K562 (cell line): ENCODE results near the gene GRIK1. TPM values are rescaled to one million over a fixed set of nuclear protein-coding genes. Genes with fewer than 3 reads are reported as not detected.

ENCODE experiments used
- CHCHD3 ChIP-seq: fragments of 250-450 bp; sonication (Bioruptor Pico); IDR thresholded peaks from 2 replicates; pipeline ENCODE4 v2.1.2; 2022; ENCODE audit warnings: mild to moderate bottlenecking
- CXXC5 ChIP-seq: fragments of 250-450 bp; sonication (Bioruptor Pico); IDR thresholded peaks from 2 replicates; pipeline ENCODE4 v1.8.0; 2022; ENCODE audit warnings: inconsistent platforms, mild to moderate bottlenecking, moderate library complexity
- ESRRA ChIP-seq: fragments of 450-650 bp; IDR thresholded peaks from 2 replicates; pipeline ENCODE4 v1.6.1; 2014; ENCODE audit warnings: low read depth, mild to moderate bottlenecking, moderate library complexity, borderline replicate concordance
- ETV5 ChIP-seq: sonication (generic); formaldehyde crosslinking; IDR thresholded peaks from 2 replicates; pipeline ENCODE4 v1.4.0; 2020; ENCODE audit warnings: low read depth, mild to moderate bottlenecking, missing genetic modification reagents
- FOXM1 ChIP-seq, 2 experiments: fragments of 450-650 bp in 1 of 2; sonication (generic) in 1 of 2; formaldehyde crosslinking in 1 of 2; IDR thresholded peaks; 2 replicates each; pipeline versions ENCODE4 v1.6.1 to v1.9.0; 2017 to 2022; ENCODE audit warnings: low read depth in 2 of 2, mild to moderate bottlenecking in 2 of 2, missing genetic modification reagents in 1 of 2, moderate library complexity in 1 of 2
- IRF1 ChIP-seq: sonication (generic); formaldehyde crosslinking; IDR thresholded peaks from 2 replicates; pipeline ENCODE4 v1.8.0; 2022; ENCODE audit warnings: missing genetic modification reagents, mild to moderate bottlenecking, borderline replicate concordance
- KDM1A ChIP-seq, 2 experiments: fragments of 450-650 bp; IDR thresholded peaks; 2 replicates each; pipeline ENCODE4 v1.6.1; 2016; ENCODE audit warnings: mild to moderate bottlenecking in 2 of 2
- LCOR ChIP-seq: sonication (generic); formaldehyde crosslinking; IDR thresholded peaks from 2 replicates; pipeline ENCODE4 v1.8.0; 2022; ENCODE audit warnings: mild to moderate bottlenecking, missing genetic modification reagents
- LEF1 ChIP-seq: fragments of 450-650 bp; IDR thresholded peaks from 2 replicates; pipeline ENCODE4 v1.6.1; 2016; ENCODE audit warnings: mild to moderate bottlenecking
- MAFK ChIP-seq: IDR thresholded peaks from 2 replicates; pipeline ENCODE4 v1.6.1; 2011; ENCODE audit warnings: low read length, improper control_type of control experiment
- MCM2 ChIP-seq: fragments of 450-650 bp; IDR thresholded peaks from 2 replicates; pipeline ENCODE4 v1.6.1; 2017; ENCODE audit warnings: low read depth, mild to moderate bottlenecking
- MED1 ChIP-seq: sonication (generic); formaldehyde crosslinking; IDR thresholded peaks from 2 replicates; pipeline ENCODE4 v1.8.1; 2023; ENCODE audit warnings: missing genetic modification reagents, borderline replicate concordance
- POLR2AphosphoS5 ChIP-seq: IDR thresholded peaks from 2 replicates; pipeline ENCODE4 v1.6.1; 2011; ENCODE audit warnings: mild to moderate bottlenecking, low read depth, low read length, moderate library complexity; ENCODE audit not compliant: control insufficient read depth, insufficient read depth
- PPARD ChIP-seq: fragments of 250-450 bp; sonication (Bioruptor Pico); IDR thresholded peaks from 2 replicates; pipeline ENCODE4 v1.8.0; 2022; ENCODE audit warnings: inconsistent platforms, mild to moderate bottlenecking, moderate library complexity
- SMAD1 ChIP-seq: fragments of 150-350 bp; IDR thresholded peaks from 2 replicates; pipeline ENCODE4 v1.6.1; 2014; ENCODE audit warnings: low read length, low read depth; ENCODE audit not compliant: partially characterized antibody
- SPI1 ChIP-seq: IDR thresholded peaks from 2 replicates; pipeline ENCODE4 v1.6.1; 2011; ENCODE audit warnings: low read depth, low read length, control low read depth, borderline replicate concordance
- TBL1XR1 ChIP-seq, 2 experiments: IDR thresholded peaks; 2 replicates each; pipeline ENCODE4 v1.6.1; 2012; ENCODE audit warnings: improper control_type of control experiment in 2 of 2, low read length in 2 of 2, mild to moderate bottlenecking in 1 of 2
- UBTF ChIP-seq, 2 experiments: IDR thresholded peaks; 2 replicates each; pipeline ENCODE4 v1.6.1; 2012; ENCODE audit warnings: improper control_type of control experiment in 2 of 2, low read depth in 2 of 2, low read length in 2 of 2, borderline replicate concordance in 1 of 2
- ZNF347 ChIP-seq: fragments of 450-650 bp; formaldehyde crosslinking; IDR thresholded peaks from 2 replicates; pipeline ENCODE4 v1.4.0; 2020; ENCODE audit warnings: low read depth, mild to moderate bottlenecking, moderate library complexity
- ZNF518B ChIP-seq: fragments of 250-450 bp; sonication (Bioruptor Pico); IDR thresholded peaks from 2 replicates; pipeline ENCODE4 v1.5.0; 2021; ENCODE audit warnings: mild to moderate bottlenecking, moderate library complexity
- ZNF561 ChIP-seq: fragments of 450-650 bp; formaldehyde crosslinking; conservative IDR thresholded peaks from 2 replicates; pipeline ENCODE4 v1.4.0; 2020; ENCODE audit warnings: mild to moderate bottlenecking, moderate library complexity
- ZNF764 ChIP-seq: fragments of 250-450 bp; sonication (Bioruptor Pico); IDR thresholded peaks from 2 replicates; pipeline ENCODE4 v1.4.0; 2020; ENCODE audit warnings: low read depth, mild to moderate bottlenecking, moderate library complexity
- polyA plus RNA-seq, 8 experiments: library from polyadenylated mRNA; depleted of rRNA in 4 of 8; stranded (reverse) in 5 of 8; unstranded in 3 of 8; fragments of >200 nt; fragmentation: Nextera tagmentation in 2 of 8; fragmentation: Illumina TruSeq in 1 of 8; extraction: Ambion mirVana in 2 of 8; extraction: Trizol in 1 of 8; gene quantifications; 2 replicates each; pipeline versions ENCODE4 v1.2.1 to v1.2.3, GENCODE V29; 2011 to 2014; ENCODE audit warnings: inconsistent platforms in 1 of 8, missing spikeins in 1 of 8
- total RNA-seq, 7 experiments: library from RNA; depleted of rRNA in 6 of 7; stranded (reverse); fragments of >200 nt in 6 of 7; fragmentation: Illumina TruSeq in 2 of 7; extraction: Trizol in 2 of 7; gene quantifications; 2 replicates each; pipeline versions ENCODE4 v1.2.1 to v1.2.3, GENCODE V29; 2011 to 2021; ENCODE audit warnings: low replicate concordance in 1 of 7

The GRIK1 gene
- total and polyA plus RNA-seq, 9 of the 15 experiments (the other 6 are each of a cell fraction or from before 2014, with no cell fraction given): 0.17 to 2.8 (median 0.53) TPM

- TF ChIP-seq UBTF (IDR thresholded peaks at IDR 0.05; ENCODE audit: borderline replicate concordance in 1 of 2, low read depth in 2 of 2, low read length in 2 of 2): peak in 1 of 2 experiments; percentile 62; a peak in 1 of 4 replicates
- TF ChIP-seq CXXC5 (CRISPR knock-in tag): peak; percentile 94
- TF ChIP-seq ETV5 (CRISPR knock-in tag): peak; percentile 100
- no peak for TF ChIP-seq ZNF764 (CRISPR knock-in tag)
- peak; percentile 92 for TF ChIP-seq LEF1
- no peak for TF ChIP-seq MED1 (CRISPR knock-in tag)
- peak; percentile 65 to 80 for TF ChIP-seq KDM1A (IDR thresholded peaks at IDR 0.05)
- TF ChIP-seq ZNF518B (CRISPR knock-in tag): no peak
- peak; percentile 88 for TF ChIP-seq POLR2AphosphoS5
- TF ChIP-seq ZNF347 (CRISPR knock-in tag): no peak
- peak; percentile 80 for TF ChIP-seq SMAD1
- TF ChIP-seq FOXM1 (IDR thresholded peaks at IDR 0.05; ENCODE audit: low read depth): peak; percentile 75
- no peak for TF ChIP-seq FOXM1 (CRISPR knock-in tag; IDR thresholded peaks at IDR 0.05; ENCODE audit: low read depth)
- 0 out of 2 replicates have a peak, but pooled peaks have one; percentile 56 for TF ChIP-seq CHCHD3 (CRISPR knock-in tag)
- no peak for TF ChIP-seq IRF1
- peak; percentile 73; the same call in 1 of the 2 replicates for TF ChIP-seq SPI1
- peak; percentile 82 to 91; a peak in 3 of 4 replicates for TF ChIP-seq TBL1XR1 (IDR thresholded peaks at IDR 0.05; ENCODE audit: low read length in 2 of 2)
- no peak for TF ChIP-seq PPARD
- peak; percentile 25; the same call in 1 of the 2 replicates for TF ChIP-seq LCOR (CRISPR knock-in tag)
- TF ChIP-seq ESRRA: no peak; the same call in 1 of the 2 replicates
- TF ChIP-seq ZNF561 (CRISPR knock-in tag): no peak
- TF ChIP-seq MAFK: peak; percentile 48; the same call in 1 of the 2 replicates
- no peak for TF ChIP-seq MCM2
These were observed 290.4 kb downstream of the GRIK1 start (continued) for GRCh38 chr21:29649406-29649814.
